ENCODE data around the gene CCL27. TPM values are rescaled to one million over a fixed set of nuclear protein-coding genes. Genes with fewer than 3 reads are reported as not detected.

The CCL27 gene
- total and polyA plus RNA-seq, 2 of the 8 experiments (the other 6 are each of a cell fraction or from before 2014, with no cell fraction given): 0.42 TPM; not detected in 1

GRCh38 chr9:34651876-34652601 is 10.4 kb downstream of the CCL27 start, which contains the start of gene IL11RA (continued):
- TF ChIP-seq CHD7 (IDR thresholded peaks at IDR 0.05; ENCODE audit: insufficient replicate concordance, low read length) (no peak), EP300 (IDR thresholded peaks at IDR 0.05; ENCODE audit: borderline replicate concordance in 1 of 2, low read depth in 2 of 2, low read length in 2 of 2) (no peak), HDAC6 (IDR thresholded peaks at IDR 0.05; ENCODE audit: low read depth, low read length) (no peak), ATF2 (IDR thresholded peaks at IDR 0.05; ENCODE audit: low read length) (no peak), ASH2L (IDR thresholded peaks at IDR 0.05; ENCODE audit: low read length) (no peak), CBX8 (IDR thresholded peaks at IDR 0.05; ENCODE audit: borderline replicate concordance, low read depth, low read length) (no peak), TEAD4 (IDR thresholded peaks at IDR 0.05; ENCODE audit: low read depth, low read length) (no peak), KDM4A (IDR thresholded peaks at IDR 0.05; ENCODE audit: low read depth, low read length, severe bottlenecking) (no peak)

Measured in H1 (cell line).